ENCODE measurements around the gene P4HA2. TPM values are rescaled to one million over a fixed set of nuclear protein-coding genes. Genes with fewer than 3 reads are reported as not detected.

The P4HA2 gene
- total RNA-seq, 1 experiment from 2014 or later: 51.8 TPM

GRCh38 chr5:132209131-132209530, 18.5 kb downstream of the P4HA2 start:
- H3K9me3 Mint-ChIP-seq (ENCODE audit: low read depth, unreplicated experiment): no peaks in the 10 kb centered on the region
- CTCF ChIA-PET: no interaction called here
- TF ChIP-seq, protein P1, sequence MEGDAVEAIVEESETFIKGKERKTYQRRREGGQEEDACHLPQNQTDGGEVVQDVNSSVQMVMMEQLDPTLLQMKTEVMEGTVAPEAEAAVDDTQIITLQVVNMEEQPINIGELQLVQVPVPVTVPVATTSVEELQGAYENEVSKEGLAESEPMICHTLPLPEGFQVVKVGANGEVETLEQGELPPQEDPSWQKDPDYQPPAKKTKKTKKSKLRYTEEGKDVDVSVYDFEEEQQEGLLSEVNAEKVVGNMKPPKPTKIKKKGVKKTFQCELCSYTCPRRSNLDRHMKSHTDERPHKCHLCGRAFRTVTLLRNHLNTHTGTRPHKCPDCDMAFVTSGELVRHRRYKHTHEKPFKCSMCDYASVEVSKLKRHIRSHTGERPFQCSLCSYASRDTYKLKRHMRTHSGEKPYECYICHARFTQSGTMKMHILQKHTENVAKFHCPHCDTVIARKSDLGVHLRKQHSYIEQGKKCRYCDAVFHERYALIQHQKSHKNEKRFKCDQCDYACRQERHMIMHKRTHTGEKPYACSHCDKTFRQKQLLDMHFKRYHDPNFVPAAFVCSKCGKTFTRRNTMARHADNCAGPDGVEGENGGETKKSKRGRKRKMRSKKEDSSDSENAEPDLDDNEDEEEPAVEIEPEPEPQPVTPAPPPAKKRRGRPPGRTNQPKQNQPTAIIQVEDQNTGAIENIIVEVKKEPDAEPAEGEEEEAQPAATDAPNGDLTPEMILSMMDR (IDR thresholded peaks at IDR 0.05; ENCODE audit: unreplicated experiment): no peak
- no peak overlapping the region for H3K4me3 Mint-ChIP-seq (ENCODE audit: low read depth, unreplicated experiment)
- no peaks in the 10 kb centered on the region for H3K27me3 Mint-ChIP-seq (ENCODE audit: unreplicated experiment)
- H3K36me3 Mint-ChIP-seq (ENCODE audit: insufficient read depth, unreplicated experiment): peaks cover 6% of the 10 kb centered on the region
- no peak for DNase-seq
- BruUV-seq (replicated peaks): no TSS peak
- no peak overlapping the region for H3K27ac Mint-ChIP-seq (ENCODE audit: unreplicated experiment)
- H3K4me1 Mint-ChIP-seq (ENCODE audit: low read depth, unreplicated experiment): no peaks in the 10 kb centered on the region
- intact Hi-C loops (cut with micrococcal nuclease; ENCODE audit: unreplicated experiment): no loop called here

GRCh38 chr5:132207778-132208177, 19.9 kb downstream of the P4HA2 start:
- DNase-seq: no peak
- intact Hi-C loops (cut with micrococcal nuclease; ENCODE audit: unreplicated experiment): no loop called here

DNA sequence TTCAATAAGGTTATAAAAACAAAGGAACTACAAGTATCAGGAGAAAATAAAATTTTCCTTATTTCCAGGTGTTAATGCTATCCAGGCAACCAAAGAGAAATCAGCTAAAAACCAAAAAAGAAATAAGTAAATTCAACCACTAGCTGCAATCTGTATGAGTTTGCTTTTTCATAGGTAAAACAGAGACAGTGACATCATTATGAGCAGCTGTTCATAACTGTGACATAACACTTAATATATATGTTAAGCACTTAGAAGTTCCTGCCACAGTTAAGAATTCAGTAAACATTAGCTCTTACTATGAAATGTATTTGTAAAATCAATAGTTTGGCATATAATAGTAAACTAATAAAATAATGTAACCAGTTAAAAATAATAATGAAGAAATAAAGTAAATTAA, 20.9 kb downstream of the P4HA2 start:
- CTCF ChIA-PET: interaction anchor here (0.9 kb wide), 2 partner anchors 9 to 21 kb away, joined by 3 read pairs; partner anchors contain the start of gene P4HA2
- no peak for DNase-seq
- TF ChIP-seq, protein P1 (IDR thresholded peaks at IDR 0.05; ENCODE audit: unreplicated experiment): no peak
- Mint-ChIP-seq H3K27me3 (ENCODE audit: unreplicated experiment) (no peaks in the 10 kb centered on the region), H3K36me3 (ENCODE audit: insufficient read depth, unreplicated experiment) (peaks cover 6% of the 10 kb centered on the region), H3K4me3 (ENCODE audit: low read depth, unreplicated experiment) (no peak overlapping the region), H3K27ac (ENCODE audit: unreplicated experiment) (no peak overlapping the region), H3K4me1 (ENCODE audit: low read depth, unreplicated experiment) (no peaks in the 10 kb centered on the region), H3K9me3 (ENCODE audit: low read depth, unreplicated experiment) (no peaks in the 10 kb centered on the region)
- BruUV-seq (replicated peaks): no TSS peak
- intact Hi-C loops (cut with micrococcal nuclease; ENCODE audit: unreplicated experiment): no loop called here

More at GRCh38 chr5:132207778-132208177, 19.9 kb downstream of the P4HA2 start:
- Mint-ChIP-seq H3K27me3 (ENCODE audit: unreplicated experiment) (no peaks in the 10 kb centered on the region), H3K36me3 (ENCODE audit: insufficient read depth, unreplicated experiment) (peaks cover 6% of the 10 kb centered on the region), H3K4me3 (ENCODE audit: low read depth, unreplicated experiment) (no peak overlapping the region), H3K4me1 (ENCODE audit: low read depth, unreplicated experiment) (no peaks in the 10 kb centered on the region), H3K27ac (ENCODE audit: unreplicated experiment) (no peak overlapping the region), H3K9me3 (ENCODE audit: low read depth, unreplicated experiment) (no peaks in the 10 kb centered on the region)
- TF ChIP-seq, protein P1 (IDR thresholded peaks at IDR 0.05; ENCODE audit: unreplicated experiment): no peak
- CTCF ChIA-PET: no interaction called here
- BruUV-seq (replicated peaks): no TSS peak

DNA sequence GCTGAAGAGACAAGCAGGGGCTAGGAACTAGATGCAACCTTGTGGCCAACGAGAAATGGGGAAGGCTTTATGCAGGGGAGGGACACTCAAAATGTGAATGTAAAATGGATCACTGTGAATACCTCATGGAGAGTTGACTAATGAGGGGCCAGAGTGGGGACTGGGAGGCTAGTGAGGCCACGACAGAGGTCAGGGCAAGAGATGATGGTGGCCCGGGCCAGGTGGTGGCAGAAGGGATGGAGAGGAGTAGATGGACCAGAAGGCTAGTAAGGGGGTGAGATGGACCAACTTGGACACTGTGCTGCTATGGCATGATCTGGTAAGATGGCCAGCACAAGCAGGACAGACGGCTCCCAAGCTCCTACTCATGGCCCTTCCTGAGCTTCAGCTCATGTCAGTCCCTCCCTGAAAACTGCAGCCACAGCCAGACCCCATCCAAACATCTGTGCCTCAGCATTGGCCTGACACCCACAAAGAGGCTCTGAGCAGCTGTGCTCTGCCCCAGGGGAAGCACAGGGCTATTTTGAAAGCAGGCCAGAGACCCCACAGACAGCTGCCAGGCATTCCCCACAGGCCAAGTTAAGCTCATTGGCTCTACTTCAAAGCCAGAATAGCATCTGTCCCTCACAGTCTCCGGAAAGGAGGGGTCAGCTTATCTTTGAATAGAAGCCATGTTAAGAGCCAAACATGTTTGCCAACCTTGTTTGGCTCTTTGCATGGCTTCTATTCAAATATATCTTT, 22.1 kb downstream of the P4HA2 start:
- Mint-ChIP-seq H3K27ac (ENCODE audit: unreplicated experiment) (no peak overlapping the region), H3K27me3 (ENCODE audit: unreplicated experiment) (no peaks in the 10 kb centered on the region), H3K4me1 (ENCODE audit: low read depth, unreplicated experiment) (no peaks in the 10 kb centered on the region), H3K36me3 (ENCODE audit: insufficient read depth, unreplicated experiment) (peaks cover 6% of the 10 kb centered on the region), H3K9me3 (ENCODE audit: low read depth, unreplicated experiment) (no peaks in the 10 kb centered on the region), H3K4me3 (ENCODE audit: low read depth, unreplicated experiment) (no peak overlapping the region)
- no peak for DNase-seq
- intact Hi-C loops (cut with micrococcal nuclease; ENCODE audit: unreplicated experiment): no loop called here
- CTCF ChIA-PET: no interaction called here
- TF ChIP-seq, protein P1 (IDR thresholded peaks at IDR 0.05; ENCODE audit: unreplicated experiment): no peak
- no TSS peak for BruUV-seq (replicated peaks)

Data from Calu3 (cell line).